ENCODE measurements around the gene FBXL7.

Gene FBXL7

DNA sequence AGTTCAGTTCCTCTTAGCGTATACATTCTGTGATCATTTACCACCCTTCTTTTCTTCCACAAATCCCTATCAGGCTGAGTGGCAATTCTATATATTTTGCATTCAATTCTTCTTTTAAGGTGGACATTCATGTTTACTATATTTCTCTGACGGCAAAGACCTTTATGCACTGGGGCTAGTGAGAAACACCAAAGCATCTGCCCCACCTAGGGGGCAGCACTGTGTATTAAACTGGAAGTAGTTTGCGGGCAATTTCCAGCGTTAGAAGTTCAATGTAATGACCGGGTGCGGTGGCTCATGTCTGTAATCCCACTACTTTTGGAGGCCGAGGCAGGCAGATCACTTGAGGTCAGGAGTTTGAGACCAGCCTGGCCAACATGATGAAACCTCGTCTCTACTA is 27.9 kb upstream of the FBXL7 start:
- H3K27ac ChIP-seq, result no peak overlapping the region
- TF ChIP-seq, protein P1, sequence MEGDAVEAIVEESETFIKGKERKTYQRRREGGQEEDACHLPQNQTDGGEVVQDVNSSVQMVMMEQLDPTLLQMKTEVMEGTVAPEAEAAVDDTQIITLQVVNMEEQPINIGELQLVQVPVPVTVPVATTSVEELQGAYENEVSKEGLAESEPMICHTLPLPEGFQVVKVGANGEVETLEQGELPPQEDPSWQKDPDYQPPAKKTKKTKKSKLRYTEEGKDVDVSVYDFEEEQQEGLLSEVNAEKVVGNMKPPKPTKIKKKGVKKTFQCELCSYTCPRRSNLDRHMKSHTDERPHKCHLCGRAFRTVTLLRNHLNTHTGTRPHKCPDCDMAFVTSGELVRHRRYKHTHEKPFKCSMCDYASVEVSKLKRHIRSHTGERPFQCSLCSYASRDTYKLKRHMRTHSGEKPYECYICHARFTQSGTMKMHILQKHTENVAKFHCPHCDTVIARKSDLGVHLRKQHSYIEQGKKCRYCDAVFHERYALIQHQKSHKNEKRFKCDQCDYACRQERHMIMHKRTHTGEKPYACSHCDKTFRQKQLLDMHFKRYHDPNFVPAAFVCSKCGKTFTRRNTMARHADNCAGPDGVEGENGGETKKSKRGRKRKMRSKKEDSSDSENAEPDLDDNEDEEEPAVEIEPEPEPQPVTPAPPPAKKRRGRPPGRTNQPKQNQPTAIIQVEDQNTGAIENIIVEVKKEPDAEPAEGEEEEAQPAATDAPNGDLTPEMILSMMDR (conservative IDR thresholded peaks at IDR 0.05), result no peak

DNA sequence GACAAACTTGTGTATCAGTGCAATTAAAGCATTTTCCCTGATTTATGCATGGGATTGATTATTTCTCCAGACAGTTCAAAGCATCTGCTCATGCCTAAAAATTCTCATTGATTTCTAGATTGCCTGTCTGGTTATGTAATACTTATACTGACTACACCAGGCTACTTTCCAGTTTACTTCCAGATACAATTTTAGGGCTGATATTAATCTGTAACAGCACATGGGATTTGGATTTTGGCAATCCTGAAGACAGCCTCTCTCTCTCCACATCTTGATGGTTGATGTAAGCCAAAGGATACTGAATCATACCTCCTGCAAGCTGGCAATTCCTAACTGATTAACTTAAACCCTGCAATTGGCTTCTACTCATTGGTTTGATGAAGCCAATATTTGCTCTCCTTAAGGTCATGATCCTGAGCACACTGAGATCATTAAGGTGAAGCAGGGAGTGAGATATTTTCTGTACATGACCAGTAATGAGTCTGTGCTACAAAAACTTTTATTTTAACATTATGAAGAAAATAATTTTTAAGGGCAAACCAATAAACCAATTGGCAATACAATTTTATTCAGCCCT is 25.7 kb upstream of the FBXL7 start:
- TF ChIP-seq, protein P1 (conservative IDR thresholded peaks at IDR 0.05), result no peak
- H3K27ac ChIP-seq, result no peak overlapping the region

DNA sequence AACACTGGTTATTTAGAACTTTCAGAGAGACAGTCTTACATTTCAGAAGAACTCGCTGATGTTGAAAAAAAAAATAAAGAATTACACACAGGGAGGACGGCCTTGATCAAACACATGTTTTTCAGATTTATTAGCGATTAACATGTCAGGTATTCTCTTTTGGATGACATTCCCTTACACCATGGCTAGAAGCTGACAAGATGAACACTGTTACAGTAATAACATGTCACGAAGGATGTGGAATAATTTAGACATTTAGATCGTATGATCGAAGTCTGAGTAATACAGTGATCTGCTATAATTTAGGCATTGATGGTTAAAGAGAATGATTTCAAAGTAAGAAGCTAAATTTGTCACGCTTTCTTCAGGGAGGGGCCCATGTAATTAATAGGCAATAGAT is 24.6 kb upstream of the FBXL7 start:
- H3K27ac ChIP-seq, result no peak overlapping the region
- TF ChIP-seq, protein P1 (conservative IDR thresholded peaks at IDR 0.05), result no peak

DNA sequence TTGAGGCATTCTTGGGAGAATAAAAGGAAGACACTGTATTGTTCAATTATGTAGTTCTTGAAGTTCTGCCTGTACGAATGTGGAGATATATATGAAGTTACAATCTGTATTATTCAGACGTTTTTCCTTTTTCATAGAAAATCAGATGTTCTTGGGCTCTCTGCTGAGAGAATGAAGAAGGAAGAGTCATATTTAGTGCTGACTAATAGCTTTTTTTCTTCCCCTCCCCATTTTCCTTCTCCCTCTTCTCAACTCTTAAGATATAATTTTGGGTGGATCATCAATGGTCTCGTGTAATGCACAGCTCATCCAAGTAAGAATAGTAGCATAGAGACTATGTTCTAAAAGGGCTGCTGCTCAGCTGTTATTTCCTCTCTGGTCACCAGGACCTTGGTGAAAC is 23.0 kb upstream of the FBXL7 start:
- H3K27ac ChIP-seq, result no peak overlapping the region
- TF ChIP-seq, protein P1 (conservative IDR thresholded peaks at IDR 0.05), result no peak

- TF ChIP-seq, protein P1 (conservative IDR thresholded peaks at IDR 0.05), result no peak
- no peak overlapping the region for H3K27ac ChIP-seq
These were observed 19.5 kb upstream of the FBXL7 start for GRCh38 chr5:15480436-15480835.

DNA sequence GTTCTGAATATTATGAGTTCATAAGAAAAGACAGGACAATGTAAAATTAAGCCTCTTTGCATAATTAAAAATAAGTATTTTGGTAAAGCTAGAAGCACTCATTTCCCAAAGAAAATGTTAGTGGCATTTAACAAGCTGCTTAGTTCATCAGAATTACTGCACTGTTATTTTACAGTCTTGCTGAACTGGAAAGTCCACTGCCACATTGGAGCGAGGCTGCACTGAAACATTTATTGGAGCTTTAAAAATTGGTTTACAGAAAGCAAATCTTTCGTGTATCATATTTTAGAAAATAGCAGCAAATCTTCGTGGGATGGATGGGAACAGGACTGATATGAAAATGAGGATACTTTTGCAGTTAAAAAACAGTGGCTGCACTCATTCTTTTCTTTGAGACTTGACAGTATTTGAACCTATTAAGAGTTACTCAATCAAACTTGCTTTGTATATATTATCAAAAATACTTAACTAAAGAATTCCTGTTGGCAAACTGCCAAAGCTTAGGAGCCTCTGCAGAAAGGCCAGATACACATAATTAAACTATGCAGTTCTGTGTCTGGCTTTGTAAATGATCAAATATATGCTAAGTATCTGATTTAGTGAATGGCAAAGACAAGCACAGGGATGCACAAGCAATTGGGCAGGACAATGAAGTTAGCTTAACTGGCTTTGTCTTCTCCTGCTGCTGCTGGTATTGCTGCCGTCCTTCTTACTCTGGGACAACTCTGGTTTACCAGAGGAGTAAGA is 16.5 kb upstream of the FBXL7 start:
- TF ChIP-seq, protein P1 (conservative IDR thresholded peaks at IDR 0.05), result no peak
- peak overlapping the region; percentile 94 for H3K27ac ChIP-seq

DNA sequence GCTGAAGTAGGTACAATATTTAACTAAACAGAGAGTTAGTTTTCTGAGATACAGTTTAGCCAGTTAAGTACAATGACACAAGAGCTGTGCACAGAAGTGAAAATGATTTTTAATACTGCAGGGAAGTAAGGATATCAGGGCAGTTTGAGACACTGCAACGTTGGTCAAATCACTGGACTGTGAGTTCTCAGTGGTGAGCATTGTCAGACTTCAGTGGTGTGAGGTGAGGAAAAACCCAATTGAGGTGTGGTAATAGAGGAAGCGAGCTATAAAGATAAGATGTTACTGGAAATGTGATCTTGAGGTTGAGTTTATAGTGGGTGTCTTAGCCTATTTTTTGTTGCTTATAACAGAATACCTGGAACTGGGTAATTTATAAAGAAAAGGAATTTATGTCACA is 12.8 kb upstream of the FBXL7 start:
- TF ChIP-seq, protein P1 (conservative IDR thresholded peaks at IDR 0.05), result no peak
- no peak overlapping the region for H3K27ac ChIP-seq
